Caco-2 (cell line): ENCODE data around the gene DOC2A. TPM values are rescaled to one million over a fixed set of nuclear protein-coding genes. Genes with fewer than 3 reads are reported as not detected.
A peak's percentile ranks its signal among the peaks of the same experiment; 100 is the strongest.

Source experiments
- BruUV-seq: library from RNA; stranded (reverse); fragments of 400-500 nt; replicated peaks from 2 replicates; lab custom pipeline; 2021; lab: Mats Ljungman, UMichigan
- CTCF ChIA-PET: fragments of 300-600 bp; sonication (Branson Sonifier 250); formaldehyde crosslinking; loops from one replicate; lab custom pipeline; 2022; ENCODE audit warnings: antibody characterized with exemption; lab: Charles Lee
- POLR2A ChIA-PET: fragments of 300-600 bp; sonication (Branson Sonifier 250); formaldehyde crosslinking; loops from one replicate; lab custom pipeline; 2022; ENCODE audit warnings: antibody characterized with exemption; lab: Charles Lee
- DNase-seq, 2 experiments: peaks; one replicate each; pipeline versions ENCODE4 v3.0.0 to v3.0.0-alpha.2; 2020 to 2022
- H3K27me3 ChIP-seq: replicated peaks from 2 replicates; pipeline ENCODE4 v1.6.0; 2011; ENCODE audit warnings: low read length; ENCODE audit not compliant: control insufficient read depth, insufficient read depth
- H3K36me3 ChIP-seq: 2 replicates; pipeline ENCODE4 v1.5.1; 2011; ENCODE audit warnings: low read length; ENCODE audit not compliant: control insufficient read depth, insufficient read depth
- H3K4me1 ChIP-seq: fragments of 250-450 bp; sonication (Bioruptor Pico); 2 replicates; pipeline ENCODE4 v1.5.1; 2020; ENCODE audit warnings: mild to moderate bottlenecking
- H3K4me3 ChIP-seq: 2 replicates; pipeline ENCODE4 v1.5.1; 2011; ENCODE audit warnings: low read depth, mild to moderate bottlenecking, control low read depth, low read length
- H3K9me3 ChIP-seq: fragments of 250-450 bp; sonication (Bioruptor Pico); 2 replicates; pipeline ENCODE4 v1.5.1; 2020; ENCODE audit warnings: mild to moderate bottlenecking, moderate library complexity
- H3K27ac Mint-ChIP-seq: one replicate; pipeline ENCODE4 v1.8.0; 2022; ENCODE audit warnings: mixed read lengths; ENCODE audit not compliant: unreplicated experiment
- H3K27me3 Mint-ChIP-seq: one replicate; pipeline ENCODE4 v1.8.0; 2022; ENCODE audit warnings: mixed read lengths; ENCODE audit not compliant: insufficient read depth, unreplicated experiment
- H3K36me3 Mint-ChIP-seq: one replicate; pipeline ENCODE4 v1.8.0; 2022; ENCODE audit warnings: mild to moderate bottlenecking, mixed read lengths; ENCODE audit not compliant: insufficient read depth, unreplicated experiment
- H3K4me1 Mint-ChIP-seq: one replicate; pipeline ENCODE4 v1.8.0; 2022; ENCODE audit warnings: low read depth, mixed read lengths; ENCODE audit not compliant: unreplicated experiment
- H3K4me3 Mint-ChIP-seq: one replicate; pipeline ENCODE4 v1.8.0; 2022; ENCODE audit warnings: mild to moderate bottlenecking, moderate library complexity, mixed read lengths; ENCODE audit not compliant: unreplicated experiment
- H3K9me3 Mint-ChIP-seq: one replicate; pipeline ENCODE4 v1.8.0; 2022; ENCODE audit warnings: mixed read lengths; ENCODE audit not compliant: unreplicated experiment
- CTCF ChIP-seq, 2 experiments: fragments of 200-600 bp in 1 of 2; IDR thresholded peaks; 1 replicate in 1 of 2; 2 replicates in 1 of 2; pipeline versions ENCODE4 v1.5.1 to v1.8.0; 2011 to 2022; ENCODE audit warnings: antibody characterized with exemption in 1 of 2, control low read depth in 1 of 2, inconsistent platforms in 1 of 2, low read depth in 1 of 2, low read length in 1 of 2, mild to moderate bottlenecking in 1 of 2, moderate library complexity in 1 of 2; ENCODE audit not compliant: insufficient read depth in 1 of 2, severe bottlenecking in 1 of 2, unreplicated experiment in 1 of 2
- intact Hi-C: fragments of 100-400 bp; cut with micrococcal nuclease; formaldehyde crosslinking; loops from one replicate; pipeline ENCODE4 v1.10.0; 2022; ENCODE audit not compliant: unreplicated experiment
- total RNA-seq: library from RNA; stranded (reverse); gene quantifications from 2 replicates; pipeline ENCODE4 v1.2.3, GENCODE V29; 2022

Gene DOC2A
- total RNA-seq, 1 experiment from 2014 or later, result 3.5 TPM

- H3K4me1 ChIP-seq, result no peaks in the 10 kb centered on the region
- H3K4me3 ChIP-seq, result no peak overlapping the region
- intact Hi-C loops, result no loop called here
- Mint-ChIP-seq H3K27ac (no peak overlapping the region), H3K4me3 (no peak overlapping the region), H3K9me3 (no peaks in the 10 kb centered on the region), H3K4me1 (peaks cover 7% of the 10 kb centered on the region), H3K36me3 (no peaks in the 10 kb centered on the region), H3K27me3 (peaks cover 13% of the 10 kb centered on the region)
- no TSS peak for BruUV-seq
- ChIA-PET CTCF (interaction anchor here (0.5 to 1.9 kb wide), 8 partner anchors 10 to 339 kb away, joined by 3 to 7 read pairs (median 4); partner anchors contain the start of genes KCTD13, TAOK2 and TBC1D10B), POLR2A (interaction anchor here (0.6 kb wide), 1 partner anchor 224 kb away, joined by 3 read pairs; no protein-coding TSS in a partner anchor)
- DNase-seq, result no peak
- H3K9me3 ChIP-seq, result no peaks in the 10 kb centered on the region
- TF ChIP-seq CTCF (IDR thresholded peaks at IDR 0.05; ENCODE audit: insufficient read depth in 1 of 2, low read depth in 1 of 2, low read length in 1 of 2, severe bottlenecking in 1 of 2, unreplicated experiment in 1 of 2), result no peak
- H3K27me3 ChIP-seq, result no peaks in the 10 kb centered on the region; the same call in 1 of the 2 replicates
- H3K36me3 ChIP-seq, result no peaks in the 10 kb centered on the region
Observed at GRCh38 chr16:30031477-30031918, 20.7 kb upstream of the DOC2A start.

- Histone ChIP-seq H3K4me3 (peak within 1 kb of the TSS; percentile 9; the same call in 1 of the 2 replicates), H3K4me1 (no peaks in the 10 kb centered on the region), H3K27me3 (no peaks in the 10 kb centered on the region; the same call in 1 of the 2 replicates), H3K9me3 (no peaks in the 10 kb centered on the region), H3K36me3 (no peaks in the 10 kb centered on the region)
- peaks cover 12% of the 10 kb centered on the region for H3K27me3 Mint-ChIP-seq
- intact Hi-C loops, result no loop called here
- CTCF ChIA-PET, result interaction anchor here (0.7 to 1.9 kb wide), 2 partner anchors 58 to 1847 kb away, joined by 7 to 11 read pairs; partner anchors contain the start of gene TAOK2
- POLR2A ChIA-PET, result interaction anchor here (0.6 to 0.7 kb wide), 2 partner anchors 72 to 223 kb away, joined by 3 to 14 read pairs; no protein-coding TSS in a partner anchor
- H3K4me1 Mint-ChIP-seq, result peaks cover 7% of the 10 kb centered on the region
- H3K27ac Mint-ChIP-seq, result no peak within 1 kb of the TSS
- no peak within 1 kb of the TSS for H3K4me3 Mint-ChIP-seq
- DNase-seq, result no peak
- no peaks in the 10 kb centered on the region for H3K9me3 Mint-ChIP-seq
- no peak for TF ChIP-seq CTCF (IDR thresholded peaks at IDR 0.05; ENCODE audit: insufficient read depth in 1 of 2, low read depth in 1 of 2, low read length in 1 of 2, severe bottlenecking in 1 of 2, unreplicated experiment in 1 of 2)
- no peaks in the 10 kb centered on the region for H3K36me3 Mint-ChIP-seq
- no TSS peak for BruUV-seq
Observed at GRCh38 chr16:30030841-30031413, 20.1 kb upstream of the DOC2A start, which contains the start of gene TLCD3B. TLCD3B (minus strand) TSS chr16:30031271; CDS start chr16:30030527, 744 bp downstream.

- no TSS peak for BruUV-seq
- Mint-ChIP-seq H3K36me3 (no peaks in the 10 kb centered on the region), H3K9me3 (no peaks in the 10 kb centered on the region), H3K27me3 (peaks cover 12% of the 10 kb centered on the region), H3K4me1 (peaks cover 7% of the 10 kb centered on the region), H3K27ac (no peak overlapping the region), H3K4me3 (no peak overlapping the region)
- CTCF ChIA-PET, result no interaction called here
- H3K27me3 ChIP-seq, result no peaks in the 10 kb centered on the region; the same call in 1 of the 2 replicates
- no peaks in the 10 kb centered on the region for H3K4me1 ChIP-seq
- H3K4me3 ChIP-seq, result no peak overlapping the region
- DNase-seq, result no peak
- intact Hi-C loops, result no loop called here
- POLR2A ChIA-PET, result no interaction called here
- no peaks in the 10 kb centered on the region for H3K36me3 ChIP-seq
- no peaks in the 10 kb centered on the region for H3K9me3 ChIP-seq
- TF ChIP-seq CTCF (IDR thresholded peaks at IDR 0.05; ENCODE audit: insufficient read depth in 1 of 2, low read depth in 1 of 2, low read length in 1 of 2, severe bottlenecking in 1 of 2, unreplicated experiment in 1 of 2), result no peak
Observed at GRCh38 chr16:30030011-30030685, 19.3 kb upstream of the DOC2A start.
